GM12878 (cell line): ENCODE results near the gene MRRF.

Experiments used
- BCLAF1 ChIP-seq: fragments of 450-650 bp; IDR thresholded peaks from 2 replicates; pipeline ENCODE4 v1.6.1; 2017; ENCODE audit warnings: antibody characterized with exemption, mild to moderate bottlenecking, moderate library complexity
- CHD1 ChIP-seq: IDR thresholded peaks from 2 replicates; pipeline ENCODE4 v1.6.1; 2012; ENCODE audit warnings: low read depth, low read length, improper control_type of control experiment
- ESRRA ChIP-seq: IDR thresholded peaks from 2 replicates; pipeline ENCODE4 v1.6.1; 2012; ENCODE audit warnings: mild to moderate bottlenecking, low read length, improper control_type of control experiment
- EZH2 ChIP-seq: IDR thresholded peaks from 2 replicates; pipeline ENCODE4 v1.6.1; 2012; ENCODE audit warnings: low read depth, mild to moderate bottlenecking, control low read depth, inconsistent platforms, low read length, borderline replicate concordance; ENCODE audit not compliant: control insufficient read depth
- GATAD2B ChIP-seq: fragments of 450-650 bp; conservative IDR thresholded peaks from 2 replicates; pipeline ENCODE4 v1.6.1; 2017; ENCODE audit warnings: low read depth, mild to moderate bottlenecking, moderate library complexity
- KLF5 ChIP-seq: fragments of 450-650 bp; IDR thresholded peaks from 2 replicates; pipeline ENCODE4 v1.6.1; 2014; ENCODE audit warnings: mild to moderate bottlenecking; ENCODE audit not compliant: partially characterized antibody
- POLR2A ChIP-seq: IDR thresholded peaks from 2 replicates; pipeline ENCODE4 v1.6.1; 2011; ENCODE audit warnings: low read depth, mild to moderate bottlenecking, low read length
- RAD21 ChIP-seq: IDR thresholded peaks from 2 replicates; pipeline ENCODE4 v1.6.1; 2011; ENCODE audit warnings: mild to moderate bottlenecking, low read depth, low read length, moderate library complexity; ENCODE audit not compliant: insufficient read depth
- SMC3 ChIP-seq: IDR thresholded peaks from 2 replicates; pipeline ENCODE4 v1.6.1; 2011; ENCODE audit warnings: low read length, improper control_type of control experiment, borderline replicate concordance
- SRF ChIP-seq, 2 experiments: IDR thresholded peaks; 2 replicates each; pipeline ENCODE4 v1.6.1; 2011; ENCODE audit warnings: low read depth in 2 of 2, low read length in 2 of 2, mild to moderate bottlenecking in 1 of 2, moderate library complexity in 1 of 2
- USF2 ChIP-seq: IDR thresholded peaks from 2 replicates; pipeline ENCODE4 v1.6.1; 2011; ENCODE audit warnings: low read depth, low read length, improper control_type of control experiment, borderline replicate concordance
- YY1 ChIP-seq: IDR thresholded peaks from 2 replicates; pipeline ENCODE4 v1.6.1; 2011; ENCODE audit warnings: low read depth, mild to moderate bottlenecking, low read length
- ZNF274 ChIP-seq: IDR thresholded peaks from one replicate; pipeline ENCODE4 v1.8.0; 2011; ENCODE audit not compliant: insufficient read length, insufficient read depth
- TF ChIP-seq, protein P1 (sequence below), 3 experiments: IDR thresholded peaks in 2 of 3; conservative IDR thresholded peaks in 1 of 3; 2 replicates each; pipeline ENCODE4 v1.5.1; 2011; ENCODE audit warnings: low read depth in 3 of 3, low read length in 3 of 3, mild to moderate bottlenecking in 3 of 3, control low read depth in 2 of 3, moderate library complexity in 2 of 3, inconsistent platforms in 1 of 3, mixed read lengths in 1 of 3; ENCODE audit not compliant: control insufficient read depth in 2 of 3, insufficient read depth in 1 of 3; ENCODE audit errors: extremely low read depth in 1 of 3

GRCh38 chr9:122252796-122253195 lies 11.9 kb upstream of the MRRF start:
- TF ChIP-seq, protein P1, sequence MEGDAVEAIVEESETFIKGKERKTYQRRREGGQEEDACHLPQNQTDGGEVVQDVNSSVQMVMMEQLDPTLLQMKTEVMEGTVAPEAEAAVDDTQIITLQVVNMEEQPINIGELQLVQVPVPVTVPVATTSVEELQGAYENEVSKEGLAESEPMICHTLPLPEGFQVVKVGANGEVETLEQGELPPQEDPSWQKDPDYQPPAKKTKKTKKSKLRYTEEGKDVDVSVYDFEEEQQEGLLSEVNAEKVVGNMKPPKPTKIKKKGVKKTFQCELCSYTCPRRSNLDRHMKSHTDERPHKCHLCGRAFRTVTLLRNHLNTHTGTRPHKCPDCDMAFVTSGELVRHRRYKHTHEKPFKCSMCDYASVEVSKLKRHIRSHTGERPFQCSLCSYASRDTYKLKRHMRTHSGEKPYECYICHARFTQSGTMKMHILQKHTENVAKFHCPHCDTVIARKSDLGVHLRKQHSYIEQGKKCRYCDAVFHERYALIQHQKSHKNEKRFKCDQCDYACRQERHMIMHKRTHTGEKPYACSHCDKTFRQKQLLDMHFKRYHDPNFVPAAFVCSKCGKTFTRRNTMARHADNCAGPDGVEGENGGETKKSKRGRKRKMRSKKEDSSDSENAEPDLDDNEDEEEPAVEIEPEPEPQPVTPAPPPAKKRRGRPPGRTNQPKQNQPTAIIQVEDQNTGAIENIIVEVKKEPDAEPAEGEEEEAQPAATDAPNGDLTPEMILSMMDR (IDR thresholded peaks at IDR 0.05 in 2 of 3, conservative IDR thresholded peaks at IDR 0.05 in 1 of 3; ENCODE audit: control insufficient read depth in 2 of 3, extremely low read depth in 1 of 3, insufficient read depth in 1 of 3, low read depth in 3 of 3, low read length in 3 of 3): no peak
- TF ChIP-seq RAD21: no peak
- TF ChIP-seq SMC3: no peak
- no peak for TF ChIP-seq USF2
- TF ChIP-seq GATAD2B: no peak
- no peak for TF ChIP-seq POLR2A
- no peak for TF ChIP-seq ESRRA
- TF ChIP-seq EZH2: no peak
- TF ChIP-seq KLF5: no peak
- no peak for TF ChIP-seq BCLAF1
- TF ChIP-seq YY1: no peak
- TF ChIP-seq SRF (IDR thresholded peaks at IDR 0.05; ENCODE audit: low read depth in 2 of 2, low read length in 2 of 2): no peak
- TF ChIP-seq ZNF274: no peak
- TF ChIP-seq CHD1: no peak
